Measurements from ENCODE around the gene SLC47A2.

SLC47A2 gene

GRCh38 chr17:19631905-19632304 lies 84.5 kb downstream of the SLC47A2 start:
- DNase-seq = no peak

- DNase-seq = no peak
These were observed 85.7 kb downstream of the SLC47A2 start for GRCh38 chr17:19630661-19631060.

- no peak for DNase-seq
These were observed 86.3 kb downstream of the SLC47A2 start for GRCh38 chr17:19630035-19630434.

GRCh38 chr17:19629449-19629848 lies 86.9 kb downstream of the SLC47A2 start:
- no peak for DNase-seq

Data from left hindlimb (tissue), 1 donor.